Raji (cell line): Measurements from ENCODE around the gene ELAVL2.

Experiments used
- POLR2A ChIP-seq: IDR thresholded peaks from 2 replicates; pipeline ENCODE4 v1.6.1; 2011; ENCODE audit warnings: low read depth, low read length, control low read depth; ENCODE audit not compliant: insufficient read depth

ELAVL2 gene

DNA sequence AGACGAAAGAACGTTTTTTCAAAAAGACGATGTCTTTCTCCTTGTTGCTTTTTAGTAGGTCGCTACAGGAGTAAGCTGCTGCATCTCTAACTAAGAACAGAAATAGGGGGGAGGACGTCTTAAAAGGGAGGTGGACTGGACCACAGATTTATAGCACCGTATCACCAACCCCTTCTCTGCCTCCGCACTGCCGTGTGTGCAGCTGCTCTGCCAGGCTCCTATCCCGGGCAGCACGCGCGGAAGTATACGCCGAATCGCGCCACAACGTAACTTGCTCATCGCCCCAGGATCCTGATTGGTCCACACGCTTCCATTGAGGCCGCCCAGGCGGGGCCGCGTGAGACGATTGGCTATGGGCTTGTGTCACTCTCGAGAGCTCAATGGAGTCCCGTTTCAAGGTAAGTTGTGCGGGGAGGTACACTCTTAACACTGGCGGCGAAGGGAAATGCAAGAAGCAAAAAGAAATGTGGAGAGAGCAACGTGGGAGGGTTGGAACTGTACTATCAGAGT is at the start of gene ELAVL2:
Gene ELAVL2, minus strand, starts transcription at position 121 of the 510 bp plus-strand sequence. CDS start 64,006 bp downstream, outside the sequence.
- no peak for TF ChIP-seq POLR2A

GRCh38 chr9:23858234-23858633 is 32.2 kb upstream of the ELAVL2 start:
- no peak for TF ChIP-seq POLR2A

GRCh38 chr9:23855873-23856604 is 30.0 kb upstream of the ELAVL2 start:
- TF ChIP-seq POLR2A: no peak

DNA sequence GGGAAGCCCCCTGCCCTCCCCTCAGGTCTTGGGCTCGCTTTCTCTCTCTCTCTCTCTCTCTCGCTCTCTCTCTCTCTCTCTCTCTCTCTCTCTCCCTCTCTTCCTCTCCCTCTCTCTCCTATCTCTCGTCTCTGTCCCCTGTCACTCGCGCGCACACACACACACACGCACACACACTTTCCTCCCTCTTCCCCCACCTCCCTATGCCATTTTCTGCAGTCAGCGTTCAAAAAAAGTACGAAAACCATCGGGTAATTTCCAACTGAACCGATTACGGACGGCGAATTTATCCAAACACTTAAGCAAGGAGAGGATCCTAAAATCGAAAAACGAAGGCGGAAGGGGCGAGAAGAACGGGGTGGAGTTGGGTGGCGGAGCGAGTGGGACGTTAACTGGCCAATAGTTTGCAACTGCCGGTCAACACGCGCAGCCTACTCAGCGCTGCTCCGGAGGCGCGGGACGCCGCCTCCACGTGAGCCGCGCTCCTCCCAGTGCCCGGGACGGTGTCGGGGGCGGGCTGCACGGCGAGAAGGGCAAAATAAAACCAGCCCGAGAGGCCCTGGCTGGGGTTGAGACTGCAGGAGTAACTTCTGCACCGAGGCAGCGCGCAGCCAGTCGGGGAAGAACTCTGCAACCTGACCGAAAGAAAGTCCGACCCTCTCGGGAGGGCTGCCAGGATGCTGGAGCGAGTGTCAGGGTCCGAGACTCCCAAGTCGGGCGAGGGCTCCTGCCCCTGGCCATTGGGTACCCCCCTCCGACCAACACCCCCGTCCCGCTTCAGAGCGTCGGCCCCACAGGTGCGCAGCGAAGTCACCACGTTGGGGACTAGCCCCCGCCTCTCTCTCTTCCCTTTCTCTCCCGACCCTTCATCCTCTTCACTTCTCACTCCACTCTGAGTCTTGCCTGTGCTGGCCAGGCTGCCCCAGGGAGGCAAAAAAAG is 24.9 kb upstream of the ELAVL2 start:
- no peak for TF ChIP-seq POLR2A

DNA sequence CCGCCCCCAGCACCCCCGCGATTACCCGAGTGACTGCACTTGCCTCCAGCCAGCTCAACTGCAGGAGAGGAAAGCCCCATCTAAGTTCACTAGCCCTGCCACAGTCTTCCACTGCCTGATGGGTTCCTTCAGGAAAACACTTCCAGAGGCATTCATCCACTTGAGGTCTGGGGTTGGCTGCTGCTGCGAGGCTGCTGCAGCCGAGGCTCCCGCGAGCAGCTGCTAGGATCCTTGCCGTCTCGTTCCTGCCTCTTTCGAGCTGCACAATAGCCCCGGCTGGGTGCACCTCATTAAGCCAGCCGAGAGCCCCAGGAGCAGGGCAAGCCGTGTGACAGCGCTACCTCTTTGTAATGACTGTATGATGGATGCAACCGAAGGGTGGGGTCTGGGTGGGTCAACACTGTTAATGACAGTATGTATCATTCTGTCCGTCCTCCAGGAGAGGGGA is 24.2 kb upstream of the ELAVL2 start:
- no peak for TF ChIP-seq POLR2A

- no peak for TF ChIP-seq POLR2A
These were observed 23.5 kb upstream of the ELAVL2 start for GRCh38 chr9:23849379-23850035.

DNA sequence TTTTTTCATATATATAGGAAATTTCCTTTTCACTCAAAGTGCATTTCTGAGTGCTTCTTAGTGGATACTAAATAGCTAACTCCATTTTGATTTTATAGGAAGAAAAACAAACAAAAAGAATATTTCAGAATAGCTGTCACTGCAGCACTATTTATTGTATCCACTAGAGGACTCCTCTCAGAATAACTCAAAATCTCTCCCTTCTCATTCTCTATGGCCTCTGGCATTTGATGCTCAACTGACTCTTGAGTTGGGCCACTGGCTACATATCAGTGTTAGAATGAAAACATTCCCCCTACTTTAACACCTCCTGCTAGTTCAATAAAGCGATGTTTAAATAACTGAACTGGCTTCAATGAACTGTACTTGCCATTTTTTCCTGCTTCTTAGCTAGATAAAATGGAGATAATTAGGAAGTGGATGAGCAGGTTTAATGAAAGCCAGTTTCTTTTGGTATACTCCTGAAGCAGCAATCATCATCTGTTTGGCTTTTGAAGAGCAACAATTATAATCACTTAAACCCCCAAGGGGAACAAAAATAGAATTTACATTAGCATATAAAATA is 16.6 kb upstream of the ELAVL2 start:
- TF ChIP-seq POLR2A: no peak

DNA sequence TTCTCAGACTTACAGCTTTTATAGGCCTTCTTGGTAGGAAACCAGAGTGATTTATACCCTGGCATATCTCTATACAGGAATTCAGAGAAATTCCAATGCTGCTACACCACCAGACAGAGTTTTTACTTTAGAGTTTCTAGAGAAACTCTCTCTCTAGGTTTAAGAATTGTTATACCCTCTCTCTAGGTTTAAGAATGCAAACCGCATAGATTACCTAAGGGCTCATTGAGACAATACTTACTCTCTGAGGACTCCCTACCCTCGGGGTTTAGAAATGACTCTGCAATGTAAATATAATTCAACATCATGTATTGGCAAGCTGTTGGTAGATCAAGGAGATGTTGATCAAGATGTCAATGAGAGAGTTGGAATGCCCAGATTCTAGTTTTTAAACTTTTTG is 15.3 kb upstream of the ELAVL2 start:
- TF ChIP-seq POLR2A: no peak

GRCh38 chr9:23837038-23837437 is 11.0 kb upstream of the ELAVL2 start:
- no peak for TF ChIP-seq POLR2A

- TF ChIP-seq POLR2A: no peak
These were observed 5.1 kb upstream of the ELAVL2 start for GRCh38 chr9:23830929-23831730.

- TF ChIP-seq POLR2A: no peak
These were observed 4.4 kb upstream of the ELAVL2 start for GRCh38 chr9:23830476-23830805.

GRCh38 chr9:23829580-23830475 is 3.8 kb upstream of the ELAVL2 start:
- TF ChIP-seq POLR2A: no peak

GRCh38 chr9:23825700-23826099 is 340 bp downstream of the ELAVL2 start:
- TF ChIP-seq POLR2A: no peak
